ENCODE measurements around the gene CPNE5.

DNA sequence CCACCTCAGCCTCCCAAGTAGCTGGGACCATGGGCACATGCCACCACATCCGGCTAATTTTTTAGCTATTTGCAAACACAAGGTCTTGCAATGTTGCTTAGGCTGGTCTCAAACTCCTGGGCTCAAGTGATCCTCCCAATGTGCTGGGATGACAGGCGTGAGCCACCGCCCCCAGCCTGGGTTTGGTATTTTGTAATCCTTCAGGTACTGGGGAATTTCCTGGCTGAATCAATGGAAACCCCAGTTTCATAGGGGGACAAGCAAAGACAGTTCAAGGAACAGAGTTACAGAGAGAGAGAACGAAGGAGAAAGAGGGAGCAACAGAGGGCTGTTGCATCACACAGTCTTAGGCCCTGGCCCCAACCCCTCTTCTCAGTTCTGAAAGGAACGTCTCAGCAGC is 105.9 kb downstream of the CPNE5 start:
- TF ChIP-seq, protein P1, sequence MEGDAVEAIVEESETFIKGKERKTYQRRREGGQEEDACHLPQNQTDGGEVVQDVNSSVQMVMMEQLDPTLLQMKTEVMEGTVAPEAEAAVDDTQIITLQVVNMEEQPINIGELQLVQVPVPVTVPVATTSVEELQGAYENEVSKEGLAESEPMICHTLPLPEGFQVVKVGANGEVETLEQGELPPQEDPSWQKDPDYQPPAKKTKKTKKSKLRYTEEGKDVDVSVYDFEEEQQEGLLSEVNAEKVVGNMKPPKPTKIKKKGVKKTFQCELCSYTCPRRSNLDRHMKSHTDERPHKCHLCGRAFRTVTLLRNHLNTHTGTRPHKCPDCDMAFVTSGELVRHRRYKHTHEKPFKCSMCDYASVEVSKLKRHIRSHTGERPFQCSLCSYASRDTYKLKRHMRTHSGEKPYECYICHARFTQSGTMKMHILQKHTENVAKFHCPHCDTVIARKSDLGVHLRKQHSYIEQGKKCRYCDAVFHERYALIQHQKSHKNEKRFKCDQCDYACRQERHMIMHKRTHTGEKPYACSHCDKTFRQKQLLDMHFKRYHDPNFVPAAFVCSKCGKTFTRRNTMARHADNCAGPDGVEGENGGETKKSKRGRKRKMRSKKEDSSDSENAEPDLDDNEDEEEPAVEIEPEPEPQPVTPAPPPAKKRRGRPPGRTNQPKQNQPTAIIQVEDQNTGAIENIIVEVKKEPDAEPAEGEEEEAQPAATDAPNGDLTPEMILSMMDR (IDR thresholded peaks at IDR 0.05), result no peak
- TF ChIP-seq POLR2A (IDR thresholded peaks at IDR 0.05) (no peak), POLR2AphosphoS5 (IDR thresholded peaks at IDR 0.05) (no peak), EP300 (IDR thresholded peaks at IDR 0.05) (no peak)

Data from stomach (tissue), 4 donors.